ENCODE measurements around the gene POLR3A.

GRCh38 chr10:77971804-77972144, 57.5 kb downstream of the POLR3A start:
- TF ChIP-seq CTCF (IDR thresholded peaks at IDR 0.05) (no peak), POLR2A (IDR thresholded peaks at IDR 0.05) (no peak)

Data from right lobe of liver (tissue), 4 donors.